HG03378 (cell line): ENCODE results near the gene RALGPS1.

Source experiments
- ATAC-seq: cut with Tn5 transposase; IDR thresholded peaks from one replicate; pipeline ENCODE4 v1.9.1; 2021; ENCODE audit warnings: mild to moderate bottlenecking, moderate library complexity; ENCODE audit not compliant: unreplicated experiment

Gene RALGPS1

DNA sequence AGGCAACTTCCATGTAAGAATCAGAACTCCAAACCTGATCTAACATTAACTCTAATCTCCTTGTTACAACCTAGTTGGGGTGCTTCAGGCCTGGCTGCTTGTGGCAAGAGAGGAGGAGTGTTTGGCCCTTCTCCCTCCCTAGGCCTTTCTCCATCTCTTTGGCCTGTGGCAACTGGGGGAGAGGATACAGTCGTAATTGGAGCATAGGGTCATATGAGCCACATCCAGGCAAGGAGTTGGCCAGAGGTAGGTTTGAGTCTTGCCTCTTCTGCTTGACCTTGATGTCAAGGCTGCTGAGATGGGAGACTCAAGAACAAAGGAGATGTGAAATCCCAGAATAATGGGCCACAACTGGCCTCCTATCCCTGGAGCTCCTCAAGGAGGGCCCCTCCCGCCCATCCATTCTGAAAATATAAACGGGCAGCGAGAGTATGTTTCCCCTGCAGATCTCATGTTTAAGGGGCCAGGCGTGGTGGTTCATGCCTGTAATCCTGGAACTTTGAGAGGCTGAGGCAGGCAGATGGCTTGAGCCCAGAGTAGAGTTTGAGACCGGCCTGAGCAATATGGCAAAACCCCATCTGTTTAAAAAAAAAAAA, 267.1 kb downstream of the RALGPS1 start:
- ATAC-seq, result no peak

DNA sequence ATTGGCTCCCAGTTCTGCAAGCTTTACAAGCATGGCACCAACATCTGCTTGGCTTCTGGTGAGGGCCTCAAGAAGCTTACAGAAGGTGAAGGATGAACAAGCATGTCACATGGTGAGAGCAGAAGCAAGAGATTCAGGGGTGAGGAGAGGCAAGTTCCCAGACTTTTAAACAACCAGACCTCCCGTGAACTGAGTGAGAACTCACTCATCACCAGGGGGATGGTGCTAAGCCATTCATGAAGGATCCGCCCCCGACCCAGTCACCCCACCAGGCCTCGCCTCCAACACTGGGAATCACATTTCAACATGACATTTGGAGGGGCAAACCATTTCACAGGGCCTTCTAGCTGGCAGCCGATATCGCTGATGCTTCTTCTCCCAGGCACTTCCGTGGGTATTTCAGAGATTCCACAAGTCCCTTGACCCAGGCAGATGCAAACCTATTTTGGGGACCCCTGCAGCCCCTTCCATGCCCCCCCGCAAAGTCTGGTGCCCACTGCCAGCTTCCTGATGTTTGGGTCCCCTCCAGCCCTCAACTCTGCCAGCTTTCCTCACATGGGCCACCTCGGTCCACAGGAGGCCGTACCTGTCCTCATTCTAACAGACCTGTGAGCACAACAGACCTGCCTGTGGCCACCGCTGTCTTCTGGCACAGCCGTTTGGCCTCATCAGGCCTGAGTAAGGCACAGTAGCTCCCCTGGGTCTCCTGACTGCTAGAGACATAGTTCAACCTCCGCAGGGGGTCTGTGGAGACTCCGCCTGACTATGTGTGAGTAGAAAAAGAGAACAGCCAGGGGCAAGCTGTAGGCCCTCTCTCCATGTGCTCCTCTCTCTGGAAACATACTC, 268.5 kb downstream of the RALGPS1 start:
- no peak for ATAC-seq

DNA sequence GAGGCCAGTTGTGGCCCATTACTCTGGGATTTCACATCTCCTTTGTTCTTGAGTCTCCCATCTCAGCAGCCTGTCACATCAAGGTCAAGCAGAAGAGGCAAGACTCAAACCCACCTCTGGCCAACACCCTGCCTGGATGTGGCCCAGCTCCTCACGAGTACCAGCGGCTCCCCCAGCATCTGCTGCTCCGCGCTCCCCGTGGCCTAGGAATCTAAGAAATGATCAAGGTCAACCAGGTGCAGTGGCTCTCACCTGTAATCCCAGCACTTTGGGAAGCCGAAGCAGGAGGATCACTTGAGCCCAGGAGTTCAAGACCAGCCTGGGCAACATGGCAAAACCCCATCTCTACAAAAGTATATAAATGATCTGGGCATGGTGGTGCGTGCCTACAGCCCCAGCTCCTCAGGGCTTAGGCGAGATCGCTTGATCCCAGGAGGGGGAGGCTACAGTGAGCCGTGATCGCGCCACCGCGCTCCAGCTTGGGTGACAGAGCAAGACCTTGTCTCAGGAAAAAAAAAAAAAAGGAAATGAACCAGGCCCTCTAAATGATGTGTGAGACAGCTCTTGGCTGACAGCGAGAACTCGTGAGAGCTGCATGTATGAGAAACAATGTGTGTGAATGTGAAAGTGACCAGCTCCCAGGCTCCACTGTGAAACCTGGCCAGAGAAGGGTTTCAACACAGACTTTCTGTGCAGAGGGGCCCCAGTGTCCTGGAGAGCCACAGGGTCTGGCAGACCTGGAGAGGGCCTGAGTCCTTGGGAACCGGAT, 269.4 kb downstream of the RALGPS1 start:
- no peak for ATAC-seq

DNA sequence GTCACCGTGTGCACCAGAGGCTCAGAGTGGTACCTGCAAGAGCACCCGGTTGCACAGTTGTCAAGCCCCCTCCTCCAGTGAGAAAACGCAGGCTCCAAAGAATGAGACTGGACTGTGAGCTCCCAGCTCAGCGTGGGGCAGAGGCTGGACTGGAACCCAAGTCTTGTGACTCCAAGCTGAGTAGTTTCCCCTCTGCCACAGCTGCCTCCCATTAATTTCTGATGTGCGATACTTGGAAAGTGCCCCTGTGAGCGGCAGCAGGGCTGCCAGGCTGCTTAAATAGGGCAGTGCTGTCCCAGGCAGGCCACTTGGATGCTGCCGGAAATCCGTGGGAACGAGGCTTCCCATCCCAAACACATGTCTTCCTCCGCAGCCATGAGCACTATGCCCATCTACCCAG, 270.1 kb downstream of the RALGPS1 start:
- no peak for ATAC-seq

DNA sequence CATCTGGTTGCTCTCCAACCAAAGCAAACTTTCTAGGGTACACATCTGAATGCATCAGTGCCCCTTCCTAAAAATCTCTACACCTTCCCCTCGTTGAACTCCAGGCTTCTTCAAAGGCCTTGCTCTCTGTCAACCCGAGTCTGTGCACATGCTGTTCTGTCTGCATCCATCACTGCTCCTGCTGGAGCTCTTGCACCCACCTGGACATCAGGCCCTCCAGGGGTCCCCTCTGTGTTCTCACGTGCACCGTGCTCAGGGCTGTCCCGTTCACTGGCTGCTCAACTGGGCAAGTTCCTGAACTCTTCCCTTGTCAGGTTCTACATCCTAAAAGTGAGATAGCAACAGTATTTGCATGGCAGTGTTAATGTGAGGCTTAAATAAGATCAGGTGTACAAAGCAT, 270.6 kb downstream of the RALGPS1 start:
- no peak for ATAC-seq

DNA sequence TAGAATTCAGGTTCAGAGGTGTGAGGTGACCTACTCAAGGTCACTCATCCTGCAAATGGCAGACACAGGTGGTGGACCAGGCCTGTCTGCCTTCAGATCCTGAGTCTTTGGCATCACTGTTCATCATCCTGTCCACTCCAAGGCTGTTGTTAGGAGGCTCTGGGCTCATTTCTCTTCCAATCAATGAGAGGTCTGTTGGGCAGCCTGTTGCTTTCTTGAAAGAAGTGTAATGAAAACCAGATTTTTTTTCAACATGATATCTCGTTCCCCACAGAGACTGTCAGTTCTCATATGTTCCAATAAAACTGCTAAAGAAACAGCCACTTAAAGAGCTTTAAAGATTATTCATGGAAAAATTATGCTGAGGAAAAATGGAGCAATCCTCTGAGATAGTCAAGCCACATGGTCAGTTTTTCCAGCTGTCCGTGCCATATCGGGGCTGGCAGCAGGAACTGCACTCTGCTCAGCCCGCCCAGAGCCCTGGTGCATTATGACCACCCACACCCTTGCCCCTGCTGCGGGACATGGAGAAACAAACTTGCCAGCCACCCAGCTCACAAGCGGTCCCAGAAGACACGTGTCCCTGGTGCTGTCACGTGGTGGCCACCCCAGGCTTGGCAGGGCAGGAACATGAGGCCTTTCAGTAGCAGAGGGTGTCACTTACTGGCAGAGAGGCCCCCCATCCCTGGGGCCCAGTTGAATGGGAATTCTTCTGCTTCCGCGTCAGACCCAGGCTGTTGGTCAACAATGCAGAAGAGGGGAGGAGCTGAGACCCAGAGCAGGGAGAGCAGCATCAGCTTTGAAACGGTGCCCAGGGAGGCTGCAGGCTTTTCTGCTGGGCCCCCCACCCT, 271.6 kb downstream of the RALGPS1 start:
- no peak for ATAC-seq

DNA sequence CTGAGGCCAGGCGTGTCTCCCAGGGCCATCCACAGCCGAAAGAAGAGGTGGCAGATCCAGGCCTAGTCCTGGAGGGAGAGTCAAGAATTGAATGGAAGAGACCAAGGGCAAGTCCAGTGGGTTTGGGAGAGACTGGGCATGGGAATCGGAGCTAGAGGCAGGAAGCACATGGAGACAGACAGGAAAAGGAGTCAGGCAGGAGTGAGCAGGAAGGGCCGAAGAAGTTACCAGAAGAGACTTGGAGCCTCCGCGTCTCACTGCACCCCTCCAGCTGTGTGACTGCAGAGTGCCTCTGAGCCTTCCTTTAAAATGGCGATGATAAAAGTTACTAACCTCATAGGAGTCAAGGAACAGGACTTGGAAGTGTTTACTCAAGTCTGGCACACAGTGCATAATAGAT, 272.2 kb downstream of the RALGPS1 start:
- no peak for ATAC-seq

DNA sequence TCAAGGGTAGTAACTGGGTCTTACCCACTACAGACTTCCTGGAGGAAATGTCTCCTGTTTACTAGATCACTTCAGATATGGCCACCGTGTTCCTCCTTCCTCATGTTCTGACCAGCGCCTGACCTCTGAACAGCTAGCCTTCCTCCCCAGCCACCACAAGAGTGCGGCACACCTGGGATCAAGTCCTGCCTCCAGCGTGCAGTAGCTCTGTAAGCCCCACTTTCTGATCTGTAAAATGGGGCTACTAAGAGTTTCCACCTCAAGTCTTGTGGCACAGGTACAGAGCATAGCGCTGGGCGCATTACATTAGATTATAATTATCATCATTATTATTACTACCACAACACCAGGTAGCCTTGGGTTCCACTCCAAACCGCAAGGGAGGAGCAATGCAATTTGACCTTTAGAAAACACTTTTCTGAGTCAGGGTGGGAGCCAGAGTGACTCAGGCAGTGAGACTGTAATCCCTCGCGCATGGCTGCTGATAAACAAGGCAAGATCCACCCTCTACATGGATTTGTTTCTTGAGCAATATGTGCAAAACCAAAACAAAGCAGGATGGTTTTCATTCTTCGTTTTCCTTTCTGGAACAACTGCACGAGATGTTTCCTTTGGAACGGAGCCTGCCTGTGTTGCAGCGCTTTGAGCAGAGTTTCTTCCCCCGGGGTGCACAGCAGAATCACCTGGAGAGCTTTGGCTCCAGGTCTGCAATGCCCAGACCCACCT, 272.8 kb downstream of the RALGPS1 start:
- no peak for ATAC-seq

DNA sequence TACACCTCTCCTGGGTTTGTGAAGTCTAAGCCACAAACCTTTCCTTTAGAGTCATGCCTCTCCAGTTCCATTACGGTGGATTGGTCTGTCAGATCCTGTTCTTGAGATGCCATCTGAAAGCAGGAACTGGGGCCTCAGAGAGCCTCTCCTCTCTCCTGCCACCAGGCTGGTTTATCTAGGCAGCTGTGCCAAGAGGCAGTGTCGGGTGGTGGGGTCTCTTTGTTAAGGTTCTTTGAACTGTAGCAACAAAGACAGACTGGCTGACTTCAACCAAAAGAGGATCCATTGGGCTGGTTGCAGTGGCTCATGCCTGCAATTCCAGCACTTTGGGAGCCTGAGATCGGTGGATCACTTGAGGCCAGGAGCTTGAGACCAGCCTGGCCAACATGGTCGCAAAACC, 273.8 kb downstream of the RALGPS1 start:
- no peak for ATAC-seq

DNA sequence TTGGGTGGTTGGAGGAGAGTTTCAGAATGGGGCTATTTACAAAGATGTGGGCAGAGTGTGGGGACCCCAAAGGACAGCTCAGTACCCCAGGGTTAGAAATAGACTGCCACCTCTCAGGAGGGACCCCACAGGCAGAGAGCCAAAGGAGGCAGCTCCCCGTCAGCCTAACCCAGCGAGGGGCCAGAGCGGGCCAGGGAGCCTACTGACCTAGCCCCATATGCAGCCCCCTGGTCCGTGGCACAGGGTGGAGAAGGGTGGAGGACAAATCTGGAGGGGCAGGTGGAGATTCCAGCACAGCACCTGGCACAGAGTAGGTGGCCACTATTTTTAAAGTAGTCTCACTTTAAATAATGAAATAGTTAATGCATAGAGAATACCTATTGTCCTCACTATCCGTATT, 275.0 kb downstream of the RALGPS1 start:
- no peak for ATAC-seq

DNA sequence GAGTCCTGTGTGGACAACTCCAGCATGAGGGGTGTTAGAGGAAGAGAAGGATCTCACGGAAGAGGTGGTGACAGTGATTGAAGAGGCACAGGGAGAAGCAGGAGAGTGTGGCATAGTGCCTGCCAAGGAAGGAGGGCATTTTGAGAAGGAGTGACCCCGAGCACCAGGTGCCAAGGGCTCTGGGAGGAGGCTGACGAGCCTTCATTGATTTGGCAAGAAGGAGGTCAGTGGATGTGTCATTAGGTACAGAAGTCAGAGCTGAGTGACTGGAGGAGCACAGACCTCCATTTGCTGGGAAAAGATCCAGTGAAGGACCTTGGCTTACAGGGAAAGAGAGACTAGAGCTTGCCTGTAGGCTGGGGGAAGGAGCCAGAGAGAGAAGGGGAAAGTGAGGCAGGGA, 278.2 kb downstream of the RALGPS1 start:
- no peak for ATAC-seq

DNA sequence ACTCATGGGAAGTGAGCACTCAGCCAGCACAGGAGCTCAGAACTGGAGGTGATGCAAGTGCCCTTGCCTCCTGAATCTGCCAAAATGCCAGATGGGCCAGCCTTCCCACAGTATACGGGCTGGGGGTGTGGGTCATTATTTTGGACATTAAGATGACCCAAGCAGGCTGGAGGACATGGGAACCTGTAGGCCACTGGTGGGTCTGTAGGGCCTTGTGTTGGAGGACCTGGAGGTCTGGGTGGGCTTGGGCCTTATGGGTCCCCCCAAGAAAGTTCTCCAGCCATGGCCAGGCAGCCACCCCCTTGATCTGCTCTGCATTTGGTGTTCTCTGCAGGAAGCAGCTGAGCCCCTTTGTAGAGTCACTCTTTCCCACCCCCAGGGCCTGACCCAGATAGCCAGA, 278.9 kb downstream of the RALGPS1 start:
- ATAC-seq, result no peak

DNA sequence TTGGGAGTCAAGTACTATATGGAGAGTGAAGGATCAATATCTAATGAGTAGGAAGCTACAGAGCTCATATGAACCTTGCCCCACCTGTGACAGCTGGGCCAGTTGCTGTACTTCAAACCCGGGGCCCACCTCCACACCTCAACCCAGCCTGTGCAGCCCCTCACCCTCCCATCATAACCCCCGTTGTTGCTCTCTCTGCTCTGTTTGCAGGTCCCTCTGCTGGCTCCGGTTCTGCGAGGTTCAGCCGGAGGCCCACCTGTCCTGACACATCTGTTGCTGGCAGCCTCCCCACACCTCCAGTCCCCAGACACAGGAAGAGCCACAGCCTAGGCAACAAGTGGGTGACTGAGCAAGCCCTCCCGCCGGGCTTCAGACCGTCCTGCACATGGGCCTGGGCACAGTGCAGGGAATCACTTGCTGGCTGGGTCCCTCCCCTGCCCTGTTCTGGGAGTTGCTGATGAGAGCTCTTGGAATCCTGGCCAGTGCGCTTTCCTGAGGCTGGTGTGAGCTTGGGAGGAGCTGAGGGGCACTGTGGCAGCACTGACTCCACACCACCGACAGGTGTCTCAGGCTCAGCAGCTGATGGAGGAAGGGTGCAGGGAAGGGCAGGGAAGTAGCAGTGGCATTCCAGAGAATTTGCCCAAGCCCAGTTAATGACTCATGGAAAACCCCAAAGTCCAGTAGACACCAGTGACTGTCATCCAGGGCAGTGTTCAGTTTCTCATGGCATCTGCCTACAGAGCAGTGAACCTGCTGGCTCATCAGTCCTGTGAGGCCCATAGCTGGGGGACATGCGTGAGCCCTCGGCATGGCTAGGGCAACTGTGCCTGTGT, 280.5 kb downstream of the RALGPS1 start:
- ATAC-seq, result no peak

DNA sequence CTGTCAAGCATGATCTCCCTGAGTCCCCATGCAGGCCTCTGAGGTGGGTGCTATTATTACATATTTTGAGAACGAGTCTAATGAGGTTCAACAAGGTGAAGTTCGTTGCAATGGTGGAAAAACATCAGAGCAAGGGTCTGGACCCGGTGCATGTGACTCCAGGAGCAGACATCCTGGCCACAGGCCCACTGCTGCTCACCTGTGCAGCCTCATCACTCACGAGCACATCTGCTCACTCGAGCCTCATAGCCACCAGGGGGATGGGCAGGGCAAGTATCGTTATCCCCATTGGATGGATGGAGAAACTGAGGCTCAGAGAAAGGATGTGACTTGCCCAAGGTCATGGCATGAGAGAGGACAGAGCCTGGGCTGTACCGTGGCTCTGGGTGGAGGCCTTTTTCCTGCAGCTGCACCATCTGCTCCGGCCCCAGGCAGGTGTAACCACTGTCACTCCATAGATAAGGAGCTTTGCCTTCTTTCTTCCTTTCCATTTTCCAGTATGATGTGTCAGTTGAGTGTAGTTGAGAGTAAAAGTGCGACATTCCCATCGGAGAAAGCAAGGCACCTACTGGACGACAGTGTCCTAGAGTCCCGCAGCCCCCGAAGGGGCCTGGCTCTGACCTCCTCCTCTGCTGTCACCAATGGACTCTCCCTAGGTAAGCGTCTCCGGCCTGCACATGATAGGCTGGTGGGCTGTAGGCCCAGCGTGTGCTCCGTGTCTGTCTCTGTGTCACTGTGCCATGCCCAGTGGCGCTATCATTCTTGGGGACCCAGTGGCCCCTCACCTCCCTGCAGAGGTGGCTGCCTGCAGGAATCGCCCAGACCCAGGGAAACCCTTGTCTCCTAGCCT, 281.6 kb downstream of the RALGPS1 start:
- no peak for ATAC-seq

DNA sequence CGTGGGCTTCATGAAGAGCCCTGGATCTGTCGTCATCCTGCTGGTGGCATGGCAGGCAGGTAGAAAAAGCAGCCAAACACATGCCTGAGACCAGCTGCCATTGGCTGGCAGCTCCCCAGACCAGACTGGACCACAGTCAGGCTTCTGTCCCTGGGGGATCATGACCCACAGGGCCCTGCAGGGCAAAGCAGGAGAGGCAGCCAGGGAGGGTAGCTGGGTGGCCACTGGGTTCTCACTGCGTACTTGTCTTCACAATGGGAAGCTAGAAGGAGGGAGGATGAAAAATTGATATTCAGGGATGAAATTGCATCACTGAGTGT, 282.2 kb downstream of the RALGPS1 start:
- ATAC-seq, result no peak

DNA sequence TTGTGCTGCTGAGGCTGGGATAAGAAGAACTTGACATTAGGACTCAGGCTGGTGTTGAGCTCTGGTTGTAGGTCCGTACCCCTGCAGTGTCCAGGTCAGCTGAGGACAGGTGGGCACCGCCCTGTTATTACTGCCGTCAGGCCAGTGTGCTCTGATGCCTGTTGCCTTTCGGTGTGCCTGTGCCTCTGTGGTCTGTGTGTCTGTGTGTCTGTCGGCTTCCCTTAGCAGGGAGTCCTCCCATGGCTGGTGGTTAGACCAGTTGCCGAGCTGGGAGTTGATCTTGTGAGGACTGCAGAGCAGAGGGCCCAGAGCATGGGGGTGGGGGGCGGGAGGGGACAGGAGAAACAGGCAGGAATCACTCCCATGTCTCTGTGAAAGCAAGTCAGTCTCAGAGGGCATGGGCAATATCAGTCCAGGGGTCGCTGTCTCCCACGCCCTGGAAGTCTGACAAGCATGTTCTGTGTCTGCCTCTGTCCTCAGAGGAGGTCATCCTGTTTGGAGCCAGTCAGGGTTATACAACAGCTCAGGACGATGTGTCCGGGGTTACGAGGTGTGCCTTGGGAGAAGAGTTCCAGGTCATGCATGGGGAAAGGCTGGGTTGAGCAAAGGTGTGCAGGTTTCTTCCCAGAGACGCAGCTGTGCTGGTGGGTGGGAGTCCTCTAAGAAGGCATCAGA, 282.7 kb downstream of the RALGPS1 start:
- ATAC-seq, result no peak

DNA sequence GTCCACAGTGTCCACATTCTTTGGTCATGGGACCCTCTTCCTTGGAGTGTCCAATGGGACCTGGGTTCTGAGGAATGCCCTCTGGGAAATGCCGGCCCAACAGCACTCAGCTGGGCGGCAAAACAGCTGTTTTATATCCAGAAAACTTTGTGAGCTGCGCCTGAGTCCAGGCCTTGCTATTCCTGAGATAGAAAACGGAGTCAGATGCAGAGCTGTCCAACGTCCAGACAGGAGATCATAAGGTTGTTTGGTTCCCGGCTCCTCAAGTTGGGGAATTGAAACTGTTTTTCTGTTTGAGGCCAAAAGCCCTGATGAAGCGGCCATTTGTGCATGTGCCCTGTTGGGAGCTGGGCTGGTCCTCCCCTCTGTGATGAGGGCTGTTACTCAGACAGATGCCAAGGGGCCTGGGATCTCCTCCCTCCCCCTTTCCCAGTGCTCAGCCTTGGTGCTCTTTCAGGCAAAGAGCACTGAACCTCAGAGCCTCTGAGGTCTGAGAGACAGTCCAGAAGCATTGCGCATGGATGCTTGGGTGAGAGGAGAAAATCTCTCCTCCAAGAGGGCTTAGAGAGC, 283.4 kb downstream of the RALGPS1 start:
- ATAC-seq, result no peak

DNA sequence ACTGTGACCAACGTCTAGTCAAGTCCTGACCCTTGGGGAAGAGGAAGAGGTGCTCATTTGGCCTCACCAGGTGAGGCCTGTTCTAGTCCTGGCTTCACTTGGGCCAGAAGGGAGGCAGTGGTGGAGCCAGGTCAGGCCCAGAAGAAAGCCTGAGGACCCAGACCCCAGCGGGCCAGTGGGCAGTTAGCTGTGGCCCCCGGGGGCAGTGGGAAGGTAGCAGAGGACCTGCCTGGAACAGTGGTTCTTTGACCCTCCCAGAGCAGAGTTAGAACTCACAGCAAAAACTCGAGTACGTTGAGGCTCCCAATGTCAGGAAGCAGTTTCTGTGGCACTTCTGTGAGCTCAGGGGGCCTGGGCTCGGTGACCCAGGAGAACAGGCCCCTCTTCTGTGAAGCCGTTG, 284.0 kb downstream of the RALGPS1 start:
- no peak for ATAC-seq
